DMS79 (cell line): ENCODE data around the gene RPL38.

ENCODE experiments used
- DNase-seq: peaks from one replicate; lab custom pipeline; 2025; lab: John Stamatoyannopoulos, UW

RPL38 gene

DNA sequence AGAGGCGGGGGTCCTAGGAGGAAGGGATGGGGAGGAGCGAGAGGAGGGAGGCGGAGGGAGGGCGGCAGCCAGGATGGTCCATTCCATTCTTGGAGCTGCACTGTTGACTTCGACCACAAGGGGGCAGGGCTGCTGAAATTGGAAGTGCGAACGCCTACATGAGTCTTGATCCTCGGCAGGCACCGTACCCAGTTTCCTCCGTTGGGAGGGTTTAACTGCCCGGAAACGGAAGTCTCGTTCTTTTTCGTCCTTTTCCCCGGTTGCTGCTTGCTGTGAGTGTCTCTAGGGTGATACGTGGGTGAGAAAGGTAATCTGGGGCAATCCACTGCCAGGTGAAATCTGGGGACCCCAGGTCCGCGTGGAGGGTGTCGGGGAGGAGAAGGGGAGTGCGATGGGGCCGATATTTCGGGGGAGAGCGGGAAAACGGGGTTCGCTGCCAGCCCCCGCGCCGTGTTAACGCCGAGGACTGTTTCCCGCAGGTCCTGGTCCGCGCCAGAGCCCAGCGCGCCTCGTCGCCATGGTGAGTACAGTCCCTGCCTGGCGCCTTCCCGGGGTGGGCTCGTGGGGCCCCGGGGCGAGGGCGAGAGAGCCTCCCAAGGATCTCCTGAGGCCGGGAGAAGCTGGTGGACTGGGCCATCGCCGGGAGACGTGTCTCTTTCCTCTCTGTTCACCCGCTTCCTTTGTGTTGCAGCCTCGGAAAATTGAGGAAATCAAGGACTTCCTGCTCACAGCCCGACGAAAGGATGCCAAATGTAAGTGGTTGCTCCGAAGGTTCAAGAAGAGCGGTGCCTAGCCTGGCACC is at the start of gene RPL38:
Gene RPL38 (plus strand): TSS at position 240 of the 802 bp plus-strand sequence. CDS start 278 bp downstream, at position 518.
- DNase-seq, result peak; percentile 78

GRCh38 chr17:74153821-74154430 is 49.6 kb upstream of the RPL38 start:
- no peak for DNase-seq

DNA sequence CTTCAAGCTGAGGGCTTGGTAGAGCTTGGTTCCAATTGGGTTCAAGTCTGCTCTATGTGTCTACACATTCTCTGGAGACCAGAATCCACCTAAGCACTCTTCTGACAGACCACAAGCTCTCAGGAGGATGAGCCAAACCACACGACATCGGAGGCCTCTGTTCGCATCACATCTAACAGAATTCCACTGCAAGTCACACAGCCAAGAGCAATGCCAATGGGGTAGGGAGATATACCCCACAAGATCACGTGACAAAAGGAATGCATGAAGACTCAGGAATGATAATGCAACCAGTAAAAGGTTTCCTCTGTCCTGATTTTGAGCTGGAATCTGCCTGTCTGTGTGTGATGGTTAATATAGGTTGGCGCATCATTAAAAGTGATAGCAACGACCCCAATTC is 46.6 kb upstream of the RPL38 start:
- DNase-seq, result no peak

DNA sequence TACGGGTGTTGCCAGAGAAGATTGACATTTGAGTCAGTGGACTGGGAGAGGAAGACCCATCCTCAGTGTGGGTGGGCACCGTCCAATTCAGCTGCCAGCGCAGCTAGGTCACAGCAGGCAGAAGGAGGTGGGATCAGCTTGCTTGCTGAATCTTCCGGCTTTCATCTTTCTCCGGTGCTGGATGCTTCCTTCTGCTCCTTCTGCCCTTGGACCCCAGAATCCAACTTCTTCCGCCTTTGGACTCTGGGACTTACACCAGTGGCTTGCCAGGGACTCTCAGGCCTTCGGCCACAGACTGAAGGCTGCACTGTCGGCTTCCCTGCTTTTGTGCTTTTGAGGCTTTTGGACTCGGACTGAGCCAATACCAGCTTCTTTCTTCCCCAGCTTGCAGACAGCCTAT is 46.1 kb upstream of the RPL38 start:
- no peak for DNase-seq

GRCh38 chr17:74158761-74159160 is 44.7 kb upstream of the RPL38 start:
- DNase-seq, result no peak

DNA sequence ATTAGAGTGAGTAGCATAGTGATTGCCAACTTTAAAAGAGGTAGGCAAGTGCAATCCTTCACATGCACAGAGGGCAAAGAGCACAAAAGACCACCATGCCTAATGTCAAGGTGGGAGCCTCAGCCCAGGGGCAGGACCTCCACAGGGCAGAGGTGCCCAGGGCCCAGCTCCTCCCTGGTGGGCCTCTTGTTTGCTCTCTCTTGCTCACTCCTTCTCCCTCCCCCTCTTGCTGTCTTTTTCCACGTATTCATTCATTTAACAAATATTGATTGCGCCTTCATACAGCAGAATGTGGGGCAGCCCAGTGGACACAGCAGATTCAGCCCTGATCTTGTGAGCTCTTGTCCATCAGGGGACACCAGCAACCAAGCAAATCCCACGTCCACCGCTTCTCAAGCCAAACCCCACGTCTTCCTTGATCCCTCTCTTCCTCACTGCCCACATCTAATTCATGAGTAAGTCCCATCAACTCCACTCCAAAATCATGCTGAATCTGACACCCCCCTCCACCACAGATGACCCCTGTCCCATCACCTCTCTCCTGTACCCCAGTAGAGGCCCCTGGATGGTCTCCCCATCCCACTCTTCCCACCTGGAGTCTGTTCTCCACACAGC is 44.1 kb upstream of the RPL38 start:
- DNase-seq, result no peak

GRCh38 chr17:74160656-74161502 is 42.6 kb upstream of the RPL38 start:
- DNase-seq, result no peak

DNA sequence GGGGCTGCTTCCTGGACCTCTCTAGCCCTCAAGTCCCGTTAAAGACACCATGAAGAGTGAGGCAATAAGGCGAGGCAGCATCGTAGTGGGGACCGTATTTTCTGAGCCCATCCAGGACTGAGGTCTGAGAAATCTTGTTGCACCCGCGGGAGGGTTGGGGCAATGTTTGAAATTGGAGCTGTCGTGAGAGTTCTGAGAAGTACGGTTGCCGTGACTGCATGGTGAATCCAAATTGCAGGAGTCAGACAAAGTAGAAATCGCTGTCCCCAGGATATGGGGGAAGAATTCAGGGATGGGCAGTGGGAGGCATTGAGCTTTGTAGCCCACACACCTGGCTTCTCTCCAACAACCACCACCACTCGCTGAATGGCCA is 42.0 kb upstream of the RPL38 start:
- no peak for DNase-seq

DNA sequence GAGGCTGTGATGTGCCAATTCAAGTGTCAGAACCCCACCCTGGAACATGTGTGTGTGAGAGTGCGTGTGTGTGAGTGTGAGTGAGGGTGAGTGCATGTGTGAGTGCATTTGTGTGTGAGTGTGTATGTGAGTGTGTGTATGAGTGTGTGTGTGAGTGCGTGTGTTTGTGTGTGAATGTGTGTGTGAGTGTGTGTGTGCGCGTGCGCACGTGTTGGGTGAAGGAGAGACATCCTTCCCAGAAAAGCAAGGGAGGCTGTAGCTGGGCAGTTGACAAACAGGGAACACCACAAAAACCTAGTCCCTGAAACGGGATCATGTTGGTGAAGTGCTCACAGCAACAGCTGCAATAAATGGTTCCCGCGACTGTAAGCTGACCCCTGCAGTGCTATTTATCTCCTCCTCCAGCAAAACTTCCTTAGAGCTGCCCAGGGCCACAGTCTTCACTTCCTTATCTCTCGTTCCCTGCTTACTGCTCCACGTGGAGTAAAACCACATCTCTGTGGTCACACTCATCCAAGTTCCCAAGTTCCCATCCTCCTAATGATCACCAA is 40.1 kb upstream of the RPL38 start:
- DNase-seq, result no peak

GRCh38 chr17:74163836-74164235 is 39.6 kb upstream of the RPL38 start:
- no peak for DNase-seq

GRCh38 chr17:74164446-74165045 is 38.9 kb upstream of the RPL38 start:
- no peak for DNase-seq

GRCh38 chr17:74165797-74166365 is 37.6 kb upstream of the RPL38 start:
- no peak for DNase-seq

- DNase-seq, result no peak
Measured at GRCh38 chr17:74170924-74171323, 32.6 kb upstream of the RPL38 start.

- no peak for DNase-seq
Measured at GRCh38 chr17:74172700-74173099, 30.8 kb upstream of the RPL38 start.

DNA sequence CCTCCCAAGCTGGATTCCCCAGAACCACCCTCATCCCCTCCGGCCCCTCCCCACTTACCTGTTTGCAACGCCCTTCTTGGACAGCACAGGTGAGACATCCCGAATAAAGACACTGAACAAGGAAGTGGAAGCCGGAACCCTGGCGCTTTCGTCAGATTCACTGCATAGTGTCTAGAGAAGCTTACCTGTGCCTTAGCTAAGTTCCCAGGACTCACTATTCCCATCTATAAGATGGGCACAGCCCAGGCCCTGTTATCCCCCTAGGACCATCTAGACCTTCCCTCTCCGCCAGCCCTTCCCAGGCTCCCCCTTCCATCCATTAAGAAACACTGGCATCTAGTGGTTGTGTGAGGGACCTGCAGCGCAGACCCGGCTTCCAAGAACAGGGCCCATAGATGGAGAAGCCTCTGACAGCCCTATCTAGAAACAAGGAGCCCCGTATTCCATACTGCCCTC is 26.9 kb upstream of the RPL38 start:
- DNase-seq, result no peak

DNA sequence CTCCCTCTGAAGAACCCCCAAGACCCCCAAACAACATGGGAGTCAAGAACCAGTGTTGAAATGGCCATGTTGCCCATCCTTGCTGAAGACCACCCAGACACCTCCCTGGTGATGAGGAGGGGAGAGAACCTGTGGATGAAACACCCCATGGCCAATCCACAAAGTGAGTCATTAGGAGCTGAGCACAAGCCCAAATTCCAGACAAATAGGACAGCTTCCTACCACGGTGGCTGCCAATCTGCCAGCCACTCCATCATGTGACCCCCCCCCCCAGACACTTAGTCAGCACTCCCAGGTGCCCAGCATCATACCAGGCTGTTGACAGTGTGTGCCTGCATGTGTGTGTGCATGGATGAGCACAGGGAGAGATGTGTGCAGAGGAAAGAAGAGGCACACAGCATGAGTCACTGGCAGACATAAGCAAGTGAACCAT is 26.4 kb upstream of the RPL38 start:
- no peak for DNase-seq

- no peak for DNase-seq
Measured at GRCh38 chr17:74179576-74179975, 23.9 kb upstream of the RPL38 start.

- no peak for DNase-seq
Measured at GRCh38 chr17:74180336-74180735, 23.1 kb upstream of the RPL38 start.

DNA sequence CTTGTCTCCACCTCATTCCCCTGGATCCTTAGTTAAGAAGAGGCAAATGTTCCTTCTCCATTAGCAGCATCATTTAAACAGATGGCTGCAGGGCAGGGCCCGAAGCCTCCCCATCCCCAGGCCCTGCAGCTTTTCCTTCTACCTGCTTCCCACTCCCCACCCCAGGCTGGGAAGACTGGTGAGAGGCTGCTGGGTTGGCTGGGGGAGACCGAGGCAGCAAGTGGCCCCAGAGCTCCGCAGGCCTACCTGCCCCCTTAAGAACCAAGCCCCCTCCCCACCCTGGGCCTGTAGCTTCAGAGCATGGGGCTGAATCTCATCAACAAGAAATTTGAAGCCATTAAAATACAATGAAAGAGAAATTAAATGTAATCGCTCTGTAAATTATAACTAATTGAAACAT is 22.1 kb upstream of the RPL38 start:
- no peak for DNase-seq

DNA sequence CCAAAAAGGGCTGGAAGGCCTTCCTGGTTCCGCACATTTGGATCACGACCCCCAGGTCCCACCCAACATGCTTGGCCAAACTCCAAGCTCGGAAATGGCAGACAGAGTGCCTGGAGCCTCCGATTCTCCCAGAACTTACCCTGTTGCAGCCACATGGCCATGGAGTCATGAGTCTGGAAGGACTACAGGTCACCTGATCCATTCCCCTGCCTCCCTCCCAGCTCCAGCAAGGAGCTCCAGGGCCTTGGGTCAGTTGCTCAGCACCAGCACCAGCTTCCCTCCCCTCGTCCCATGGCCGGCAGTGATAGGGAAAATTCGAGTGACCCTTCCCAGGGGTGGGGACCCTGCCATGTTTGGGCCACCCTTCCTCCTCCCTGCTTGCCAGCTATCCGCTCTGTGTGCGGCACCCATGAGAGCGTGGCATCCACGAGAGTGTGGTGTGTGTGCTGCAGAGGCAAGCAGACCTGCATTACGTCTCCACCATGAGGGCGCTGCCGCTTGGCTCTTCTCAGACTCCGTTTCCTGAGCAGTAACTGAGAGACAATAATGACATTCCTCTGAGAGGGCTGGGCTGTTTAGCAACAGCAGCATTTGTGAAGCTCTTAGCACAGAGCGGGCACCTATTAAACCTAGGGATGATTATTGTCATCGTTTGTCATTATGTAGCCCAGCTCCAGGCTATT is 21.3 kb upstream of the RPL38 start:
- no peak for DNase-seq

GRCh38 chr17:74183411-74183810 is 20.1 kb upstream of the RPL38 start:
- no peak for DNase-seq
